ENCODE results near the gene CDCA5. TPM values are rescaled to one million over a fixed set of nuclear protein-coding genes. Genes with fewer than 3 reads are reported as not detected.

CDCA5 gene
- total RNA-seq, 1 experiment from 2014 or later: 67.0 TPM

- Histone ChIP-seq H3K36me3 (ENCODE audit: control insufficient read depth, insufficient read depth, low read length) (no peaks in the 10 kb centered on the region), H3K9me3 (no peaks in the 10 kb centered on the region), H3K4me3 (ENCODE audit: low read depth, low read length) (no peak overlapping the region), H3K27me3 (replicated peaks; ENCODE audit: control insufficient read depth, insufficient read depth, low read length) (no peaks in the 10 kb centered on the region), H3K4me1 (peaks cover 21% of the 10 kb centered on the region)
- intact Hi-C loops (cut with micrococcal nuclease; ENCODE audit: unreplicated experiment): loop anchor here (1.0 to 10.0 kb wide), 3 partner anchors 13 to 335 kb away; partner anchors contain the start of genes CAPN1, SF1 and VPS51
- Mint-ChIP-seq H3K27me3 (ENCODE audit: insufficient read depth, unreplicated experiment) (no peaks in the 10 kb centered on the region), H3K36me3 (ENCODE audit: insufficient read depth, unreplicated experiment) (peaks cover 62% of the 10 kb centered on the region), H3K4me3 (ENCODE audit: unreplicated experiment) (no peak overlapping the region), H3K27ac (ENCODE audit: unreplicated experiment) (no peak overlapping the region), H3K4me1 (ENCODE audit: low read depth, unreplicated experiment) (peaks cover 6% of the 10 kb centered on the region), H3K9me3 (ENCODE audit: unreplicated experiment) (no peaks in the 10 kb centered on the region)
- ChIA-PET CTCF (interaction anchor here (0.6 to 1.7 kb wide), 9 partner anchors 10 to 805 kb away, joined by 3 to 9 read pairs (median 5); partner anchors contain the start of genes CAPN1, FAU, MRPL49 and SF1), POLR2A (interaction anchor here (2.3 kb wide), 1 partner anchor 12 kb away, joined by 37 read pairs; the partner anchor contains the start of genes FAU and MRPL49)
- BruUV-seq (replicated peaks): no TSS peak
- TF ChIP-seq CTCF (IDR thresholded peaks at IDR 0.05; ENCODE audit: insufficient read depth in 1 of 2, low read depth in 1 of 2, low read length in 1 of 2, severe bottlenecking in 1 of 2, unreplicated experiment in 1 of 2): no peak
- DNase-seq: no peak
Measured at GRCh38 chr11:65109231-65110198, 25.7 kb upstream of the CDCA5 start.

GRCh38 chr11:65108469-65109123, 24.8 kb upstream of the CDCA5 start:
- no TSS peak for BruUV-seq (replicated peaks)
- Mint-ChIP-seq H3K27me3 (ENCODE audit: insufficient read depth, unreplicated experiment) (no peaks in the 10 kb centered on the region), H3K36me3 (ENCODE audit: insufficient read depth, unreplicated experiment) (peaks cover 63% of the 10 kb centered on the region), H3K9me3 (ENCODE audit: unreplicated experiment) (no peaks in the 10 kb centered on the region), H3K27ac (ENCODE audit: unreplicated experiment) (no peak overlapping the region), H3K4me3 (ENCODE audit: unreplicated experiment) (no peak overlapping the region), H3K4me1 (ENCODE audit: low read depth, unreplicated experiment) (peaks cover 5% of the 10 kb centered on the region)
- Histone ChIP-seq H3K36me3 (ENCODE audit: control insufficient read depth, insufficient read depth, low read length) (no peaks in the 10 kb centered on the region), H3K9me3 (no peaks in the 10 kb centered on the region), H3K27me3 (replicated peaks; ENCODE audit: control insufficient read depth, insufficient read depth, low read length) (no peaks in the 10 kb centered on the region), H3K4me3 (ENCODE audit: low read depth, low read length) (no peak overlapping the region), H3K4me1 (peaks cover 18% of the 10 kb centered on the region)
- no peak for TF ChIP-seq CTCF (IDR thresholded peaks at IDR 0.05; ENCODE audit: insufficient read depth in 1 of 2, low read depth in 1 of 2, low read length in 1 of 2, severe bottlenecking in 1 of 2, unreplicated experiment in 1 of 2)
- CTCF ChIA-PET: no interaction called here
- no peak for DNase-seq
- intact Hi-C loops (cut with micrococcal nuclease; ENCODE audit: unreplicated experiment): no loop called here
- POLR2A ChIA-PET: no interaction called here

- Mint-ChIP-seq H3K27ac (ENCODE audit: unreplicated experiment) (no peak overlapping the region), H3K9me3 (ENCODE audit: unreplicated experiment) (no peaks in the 10 kb centered on the region), H3K36me3 (ENCODE audit: insufficient read depth, unreplicated experiment) (peaks cover 58% of the 10 kb centered on the region), H3K4me1 (ENCODE audit: low read depth, unreplicated experiment) (no peaks in the 10 kb centered on the region), H3K4me3 (ENCODE audit: unreplicated experiment) (no peak overlapping the region), H3K27me3 (ENCODE audit: insufficient read depth, unreplicated experiment) (no peaks in the 10 kb centered on the region)
- Histone ChIP-seq H3K4me3 (ENCODE audit: low read depth, low read length) (no peak overlapping the region), H3K9me3 (no peaks in the 10 kb centered on the region), H3K27me3 (replicated peaks; ENCODE audit: control insufficient read depth, insufficient read depth, low read length) (no peaks in the 10 kb centered on the region), H3K36me3 (ENCODE audit: control insufficient read depth, insufficient read depth, low read length) (no peaks in the 10 kb centered on the region), H3K4me1 (peaks cover 11% of the 10 kb centered on the region)
- intact Hi-C loops (cut with micrococcal nuclease; ENCODE audit: unreplicated experiment): no loop called here
- no TSS peak for BruUV-seq (replicated peaks)
- no peak for TF ChIP-seq CTCF (IDR thresholded peaks at IDR 0.05; ENCODE audit: insufficient read depth in 1 of 2, low read depth in 1 of 2, low read length in 1 of 2, severe bottlenecking in 1 of 2, unreplicated experiment in 1 of 2)
- CTCF ChIA-PET: interaction anchor here (0.6 kb wide), 1 partner anchor 232 kb away, joined by 3 read pairs; no protein-coding TSS in a partner anchor
- POLR2A ChIA-PET: no interaction called here
- DNase-seq: no peak
Measured at GRCh38 chr11:65107751-65108468, 24.1 kb upstream of the CDCA5 start.
